Measurements from ENCODE around the gene TTC39C.

TTC39C gene

GRCh38 chr18:24075767-24076597 is 61.4 kb downstream of the TTC39C start:
- peak; percentile 22 to 44 for DNase-seq (ENCODE audit: extremely low read depth in 1 of 2, low read depth in 1 of 2)

DNA sequence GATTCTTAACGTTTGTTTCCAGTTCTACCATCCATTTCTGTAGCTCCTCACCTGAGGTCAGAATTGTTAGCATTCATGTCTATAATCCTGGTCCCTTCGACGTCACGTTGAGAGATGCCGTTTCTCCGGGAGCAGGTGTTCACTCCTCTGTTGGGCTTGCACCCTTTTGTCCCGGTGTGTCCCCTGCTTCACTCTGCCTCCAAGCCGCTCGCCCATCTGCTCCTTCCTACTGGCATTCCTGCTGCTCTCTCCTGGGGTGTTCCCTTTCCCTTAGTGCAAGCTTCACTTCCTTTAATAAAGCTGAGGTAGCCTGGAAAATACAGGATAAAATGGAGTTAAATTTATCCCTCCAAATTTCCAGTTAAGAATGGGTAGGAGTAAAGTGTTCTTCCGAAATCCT is 62.4 kb downstream of the TTC39C start:
- DNase-seq (ENCODE audit: extremely low read depth in 1 of 2, low read depth in 1 of 2): no peak

DNA sequence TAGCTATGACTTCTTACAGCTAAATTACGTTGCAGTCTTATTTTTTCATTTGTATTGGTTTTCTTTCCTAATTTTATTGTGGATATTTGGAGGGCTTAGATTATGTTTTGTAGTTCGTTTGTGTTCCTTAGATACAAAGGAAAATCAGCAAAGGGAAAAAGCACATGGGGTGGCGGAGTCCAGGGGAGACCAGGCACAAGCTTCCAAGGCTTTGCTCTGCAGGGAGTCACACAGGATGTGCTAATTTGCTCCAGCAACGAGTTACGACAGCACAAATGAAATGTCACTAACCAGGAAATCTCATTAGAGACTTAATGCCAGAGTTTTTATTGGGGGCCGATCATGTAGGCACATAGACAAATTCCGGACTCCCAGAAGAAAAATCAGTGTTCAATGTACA is 63.8 kb downstream of the TTC39C start:
- DNase-seq (ENCODE audit: extremely low read depth in 1 of 2, low read depth in 1 of 2): no peak

DNA sequence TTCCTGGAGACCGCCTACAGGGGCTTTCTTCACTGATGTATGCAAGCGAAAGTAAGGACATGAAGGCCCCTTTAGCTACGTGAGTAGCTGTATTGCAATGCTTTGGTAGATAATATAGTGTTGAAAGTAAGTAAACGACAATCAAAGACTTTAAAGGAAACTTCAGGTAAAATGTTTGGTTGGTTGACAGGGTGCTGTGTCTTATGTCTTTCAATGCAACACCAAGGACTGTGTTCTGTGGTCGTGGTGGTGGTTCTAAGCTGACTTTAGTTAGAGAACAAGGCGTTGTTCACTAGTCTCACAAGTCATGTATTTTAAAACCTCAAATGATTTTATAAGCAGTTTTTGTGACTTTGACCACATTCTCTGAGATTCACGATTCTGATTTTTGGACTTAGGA is 66.3 kb downstream of the TTC39C start:
- no peak for DNase-seq (ENCODE audit: extremely low read depth in 1 of 2, low read depth in 1 of 2)

DNA sequence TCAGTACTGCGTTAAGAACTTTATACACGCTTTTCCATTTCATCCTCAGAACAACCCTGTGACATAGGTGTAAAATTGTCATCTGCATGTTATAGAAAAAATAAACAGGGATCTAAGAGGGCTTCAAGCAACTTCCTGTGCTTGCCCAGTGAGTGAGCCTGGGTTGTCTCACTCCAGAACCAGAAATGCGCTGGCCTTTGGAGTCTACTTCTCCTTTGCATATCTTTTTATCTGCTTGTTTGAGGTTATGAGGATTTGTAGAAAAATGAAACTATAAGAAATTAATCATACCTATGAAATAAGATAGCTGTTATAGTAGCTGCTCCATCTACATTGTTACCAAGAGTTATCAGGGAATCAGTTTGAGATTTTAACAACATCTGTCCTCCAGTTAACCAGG is 69.0 kb downstream of the TTC39C start:
- DNase-seq (ENCODE audit: extremely low read depth in 1 of 2, low read depth in 1 of 2): no peak

- no peak for DNase-seq (ENCODE audit: extremely low read depth in 1 of 2, low read depth in 1 of 2)
These were observed 71.5 kb downstream of the TTC39C start for GRCh38 chr18:24086082-24086481.

GRCh38 chr18:24089076-24089475 is 74.5 kb downstream of the TTC39C start:
- no peak for DNase-seq (ENCODE audit: extremely low read depth in 1 of 2, low read depth in 1 of 2)

- DNase-seq (ENCODE audit: extremely low read depth in 1 of 2, low read depth in 1 of 2): no peak
These were observed 75.2 kb downstream of the TTC39C start for GRCh38 chr18:24089515-24090337.

DNA sequence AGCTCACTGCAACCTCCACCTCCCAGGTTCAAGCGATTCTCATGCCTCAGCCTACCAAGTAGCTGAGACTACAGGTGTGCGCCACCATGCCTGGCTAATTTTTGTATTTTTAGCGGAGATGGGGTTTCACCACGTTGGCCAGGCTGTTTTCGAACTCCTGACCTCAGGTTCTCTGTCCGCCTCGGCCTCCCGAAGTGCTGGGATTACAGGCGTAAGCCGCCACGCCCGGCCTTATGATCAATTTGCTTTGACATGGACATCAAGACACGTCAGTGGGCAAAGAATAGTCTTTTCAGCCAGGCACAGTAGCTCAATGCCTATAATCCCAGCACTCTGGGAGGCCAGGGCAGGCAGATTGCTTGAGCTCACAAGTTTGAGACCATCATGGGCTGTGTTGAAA is 76.3 kb downstream of the TTC39C start:
- no peak for DNase-seq (ENCODE audit: extremely low read depth in 1 of 2, low read depth in 1 of 2)

DNA sequence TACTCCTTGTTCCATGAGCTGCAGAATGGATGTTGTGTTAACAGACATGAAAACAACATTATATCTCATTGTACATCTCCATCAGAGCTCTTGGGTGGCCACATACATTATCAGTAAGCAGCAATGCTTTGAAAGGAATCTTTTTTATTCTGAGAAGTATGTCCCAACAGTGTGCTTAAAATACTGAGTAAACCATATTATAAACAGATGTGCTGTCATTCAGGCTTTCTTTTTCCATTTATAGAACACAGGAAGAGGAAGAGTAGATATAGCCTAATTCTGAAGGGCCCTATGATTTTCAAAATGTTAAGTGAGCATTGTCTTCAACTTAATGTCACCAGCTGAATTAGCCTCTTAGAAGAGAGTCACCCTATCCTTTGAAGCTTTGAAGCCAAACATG is 80.0 kb downstream of the TTC39C start:
- DNase-seq (ENCODE audit: extremely low read depth in 1 of 2, low read depth in 1 of 2): no peak

DNA sequence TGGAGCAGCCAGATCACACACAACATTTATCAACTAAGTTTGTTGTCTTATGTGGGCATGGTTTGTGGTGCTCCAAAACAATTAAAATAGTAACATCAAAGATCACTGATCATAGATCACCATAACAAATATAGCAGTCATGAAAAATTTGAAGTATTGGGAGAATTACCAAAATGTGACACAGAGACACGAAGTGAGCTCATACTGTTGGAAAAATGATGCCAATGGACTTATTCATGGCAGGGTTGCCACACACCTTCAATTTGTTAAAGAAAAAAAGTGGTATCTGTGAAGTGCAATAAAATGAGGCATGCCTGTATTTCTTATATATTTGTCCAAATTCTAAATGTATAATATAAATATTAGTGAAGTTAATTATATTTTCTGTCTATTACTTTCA is 81.4 kb downstream of the TTC39C start:
- DNase-seq (ENCODE audit: extremely low read depth in 1 of 2, low read depth in 1 of 2): no peak

DNA sequence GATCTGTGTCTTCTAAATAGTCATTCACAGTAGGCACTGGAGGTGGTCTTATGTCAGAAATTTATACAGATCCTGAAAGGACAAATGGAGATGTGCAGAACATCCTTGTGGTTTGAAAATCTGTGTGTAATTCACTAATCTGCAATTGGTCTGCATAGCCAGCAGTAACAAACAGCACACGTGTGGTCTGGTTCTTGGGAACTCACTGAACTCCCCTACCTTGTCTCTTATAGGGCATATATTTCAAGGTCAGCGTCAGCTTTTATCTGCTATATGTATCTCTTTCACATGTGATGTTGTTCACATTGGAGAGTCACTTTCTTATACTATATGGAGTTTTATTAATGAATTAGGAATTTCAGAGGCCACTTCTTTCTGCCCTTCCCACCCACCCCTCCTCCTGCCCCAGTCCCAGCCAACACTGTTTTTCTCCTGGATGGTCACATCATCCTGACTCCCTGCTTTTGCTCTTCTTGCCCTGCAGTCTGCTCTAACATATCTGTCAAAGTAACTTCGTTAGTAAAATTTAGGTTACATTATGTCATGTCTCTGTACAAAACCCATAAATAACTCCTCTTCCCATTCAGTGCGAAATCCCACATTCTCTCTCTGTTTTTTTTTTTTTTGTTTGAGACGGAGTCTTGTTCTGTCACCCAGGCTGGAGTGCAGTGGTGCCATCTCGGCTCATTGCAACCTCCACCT is 88.9 kb downstream of the TTC39C start:
- no peak for DNase-seq (ENCODE audit: extremely low read depth in 1 of 2, low read depth in 1 of 2)

DNA sequence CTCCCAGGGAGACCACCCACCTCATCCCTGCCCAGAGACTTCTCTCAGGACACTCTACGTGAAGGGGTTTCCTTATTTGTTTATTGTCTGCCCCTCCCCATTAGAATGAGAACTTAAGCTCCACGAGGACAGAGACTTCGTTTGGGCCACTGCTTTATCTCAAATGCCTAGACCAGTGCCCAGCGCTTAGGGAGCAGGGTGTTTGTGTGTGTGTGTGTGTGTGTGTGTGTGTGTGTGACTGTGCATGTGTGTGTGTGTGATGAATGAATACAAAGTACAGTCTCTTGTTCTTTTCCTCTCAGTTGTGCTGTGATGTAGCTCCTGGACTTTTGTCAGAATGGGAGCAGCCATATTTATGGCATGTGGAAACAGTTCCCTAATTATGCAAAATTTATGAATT is 89.9 kb downstream of the TTC39C start:
- DNase-seq (ENCODE audit: extremely low read depth in 1 of 2, low read depth in 1 of 2): no peak

GRCh38 chr18:24108641-24109040 is 94.1 kb downstream of the TTC39C start:
- DNase-seq (ENCODE audit: extremely low read depth in 1 of 2, low read depth in 1 of 2): no peak

DNA sequence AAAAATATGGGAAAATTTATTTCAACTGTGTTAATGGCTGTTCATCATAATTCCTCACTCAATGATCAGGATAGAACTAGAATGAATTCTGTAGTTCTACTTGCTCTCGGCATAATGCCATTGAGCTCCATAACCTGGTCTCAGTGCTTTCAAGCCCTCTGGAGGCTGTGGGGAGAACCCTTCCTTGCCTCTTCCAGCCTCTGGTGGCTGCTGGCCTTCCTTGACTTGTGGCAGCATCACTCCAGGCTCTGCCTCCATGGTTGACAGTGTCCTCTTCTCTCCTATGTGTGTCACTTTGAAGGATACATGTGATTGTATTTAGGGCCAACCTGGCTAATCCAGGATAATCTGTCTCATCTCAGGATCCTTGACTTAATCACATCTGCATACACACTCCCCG is 97.4 kb downstream of the TTC39C start:
- no peak for DNase-seq (ENCODE audit: extremely low read depth in 1 of 2, low read depth in 1 of 2)

- no peak for DNase-seq (ENCODE audit: extremely low read depth in 1 of 2, low read depth in 1 of 2)
These were observed 97.9 kb downstream of the TTC39C start for GRCh38 chr18:24112464-24112863.

GRCh38 chr18:24112874-24113615 is 98.5 kb downstream of the TTC39C start:
- DNase-seq (ENCODE audit: extremely low read depth in 1 of 2, low read depth in 1 of 2): no peak

GRCh38 chr18:24114924-24115549 is 100.5 kb downstream of the TTC39C start:
- no peak for DNase-seq (ENCODE audit: extremely low read depth in 1 of 2, low read depth in 1 of 2)

DNA sequence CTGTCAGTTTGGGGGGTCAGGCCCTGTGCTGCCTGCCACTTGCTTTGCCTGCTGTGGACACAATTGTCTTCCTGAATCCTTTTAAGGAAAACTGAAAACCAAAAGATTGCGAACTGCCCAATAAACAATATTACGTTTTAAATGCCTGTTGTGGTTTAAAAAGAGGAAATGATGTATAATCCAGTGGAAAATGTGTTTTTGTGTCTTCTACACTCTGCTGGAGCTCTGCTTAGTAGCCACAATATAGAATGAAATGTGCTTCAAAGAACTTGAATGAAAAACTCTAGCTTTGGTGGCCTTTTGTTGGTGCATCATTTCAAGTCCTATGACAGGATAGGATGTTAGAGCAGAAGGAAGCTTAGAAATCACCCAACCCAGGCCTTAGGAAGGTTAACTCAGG is 101.1 kb downstream of the TTC39C start:
- no peak for DNase-seq (ENCODE audit: extremely low read depth in 1 of 2, low read depth in 1 of 2)
